Stimulated activated effector memory CD8-positive, alpha-beta T cell treated with anti-CD3 and anti-CD28 coated beads, Interleukin-12 subunit alpha, Interleukin-12 subunit beta, amount 100 ng/mL, for 72 hours (primary cell): Measurements from ENCODE around the gene JMJD7.

Experiments
- ATAC-seq: fragments of 150-1000 bp; cut with Tn5 transposase; 2 replicates; pipeline ENCODE4 v1.10.0; 2021
- DNase-seq, 2 donors: peaks; one replicate each; pipeline ENCODE4 v3.0.0; 2021 to 2022; ENCODE audit warnings: low spot score in 2 of 2
- H3K27ac Mint-ChIP-seq: one replicate; pipeline ENCODE4 v1.8.0; 2022; ENCODE audit warnings: mild to moderate bottlenecking, mixed read lengths
- H3K36me3 Mint-ChIP-seq: one replicate; pipeline ENCODE4 v1.8.0; 2022; ENCODE audit warnings: mild to moderate bottlenecking, mixed read lengths
- H3K4me1 Mint-ChIP-seq: one replicate; pipeline ENCODE4 v1.8.0; 2022; ENCODE audit warnings: mixed read lengths
- H3K4me3 Mint-ChIP-seq: one replicate; pipeline ENCODE4 v1.8.0; 2022; ENCODE audit warnings: mild to moderate bottlenecking, mixed read lengths
- H3K9me3 Mint-ChIP-seq: one replicate; pipeline ENCODE4 v1.8.0; 2022; ENCODE audit warnings: mixed read lengths

JMJD7 gene

DNA sequence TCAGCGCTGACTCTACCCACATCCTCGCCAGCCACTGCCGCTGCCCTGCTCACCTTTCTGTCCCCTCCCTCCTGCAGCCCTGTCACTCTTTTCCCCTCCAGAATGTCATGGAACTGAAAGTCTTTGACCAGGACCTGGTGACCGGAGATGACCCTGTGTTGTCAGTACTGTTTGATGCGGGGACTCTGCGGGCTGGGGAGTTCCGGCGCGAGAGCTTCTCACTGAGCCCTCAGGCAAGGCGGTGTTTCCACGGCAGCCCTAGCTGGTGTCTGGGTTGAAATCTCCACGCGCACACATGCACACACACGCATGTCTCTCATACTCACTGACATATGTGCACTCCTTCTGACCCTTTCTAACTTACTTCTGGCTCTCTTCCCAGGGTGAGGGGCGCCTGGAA, 12.8 kb downstream of the JMJD7 start:
- no peaks in the 10 kb centered on the region for H3K9me3 Mint-ChIP-seq
- H3K4me3 Mint-ChIP-seq: no peak overlapping the region
- peaks cover 6% of the 10 kb centered on the region for H3K36me3 Mint-ChIP-seq
- ATAC-seq (no peak), DNase-seq (no peak)
- H3K27ac Mint-ChIP-seq: no peak overlapping the region
- no peaks in the 10 kb centered on the region for H3K4me1 Mint-ChIP-seq

DNA sequence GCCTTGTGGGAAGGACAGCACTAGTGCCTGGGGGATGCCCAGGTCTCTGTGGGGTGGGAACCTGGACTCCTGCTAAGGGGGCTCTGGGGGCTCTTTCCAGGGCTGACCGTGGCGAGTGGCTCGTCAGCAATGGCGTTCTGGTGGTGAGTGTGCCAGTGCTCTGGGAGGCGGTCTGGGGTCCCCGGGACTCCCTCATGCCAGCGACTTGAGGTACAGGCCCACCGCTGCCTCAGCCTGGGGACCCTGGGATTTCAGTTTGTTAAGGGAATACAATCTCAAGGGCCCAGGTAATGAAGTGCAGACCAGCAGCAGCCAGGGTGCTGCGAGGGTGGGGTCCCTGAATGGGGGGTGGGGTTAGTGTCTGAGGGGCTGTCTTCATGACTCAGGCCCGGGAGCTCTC, 13.2 kb downstream of the JMJD7 start:
- no peak overlapping the region for H3K4me3 Mint-ChIP-seq
- DNase-seq: no peak
- no peak overlapping the region for H3K27ac Mint-ChIP-seq
- no peaks in the 10 kb centered on the region for H3K9me3 Mint-ChIP-seq
- no peak for ATAC-seq
- no peaks in the 10 kb centered on the region for H3K4me1 Mint-ChIP-seq
- peaks cover 6% of the 10 kb centered on the region for H3K36me3 Mint-ChIP-seq

DNA sequence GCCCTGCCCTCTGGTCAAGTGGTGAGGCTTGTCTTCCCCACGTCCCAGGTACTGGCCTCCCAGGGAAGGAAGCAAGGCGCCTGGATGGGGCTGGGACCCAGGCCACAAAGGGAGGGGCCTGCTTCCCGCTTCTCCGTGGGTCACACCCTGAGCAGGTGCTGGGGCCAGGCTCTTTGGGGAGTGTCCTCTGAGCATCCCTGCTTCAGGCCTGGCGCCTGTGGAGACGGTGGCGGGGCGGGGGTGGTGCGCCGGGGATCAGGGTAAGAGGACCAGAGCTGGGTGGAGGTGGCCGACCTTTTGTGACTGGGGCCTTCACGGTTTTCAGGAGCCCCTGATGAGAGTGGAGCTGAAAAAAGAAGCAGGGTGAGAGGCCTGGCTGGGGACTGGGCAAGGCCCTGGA, 14.3 kb downstream of the JMJD7 start:
- Mint-ChIP-seq H3K4me1 (no peaks in the 10 kb centered on the region), H3K9me3 (no peaks in the 10 kb centered on the region), H3K27ac (no peak overlapping the region), H3K36me3 (peaks cover 6% of the 10 kb centered on the region), H3K4me3 (no peak overlapping the region)
- DNase-seq (no peak), ATAC-seq (no peak)

- Mint-ChIP-seq H3K36me3 (peaks cover 10% of the 10 kb centered on the region), H3K9me3 (no peaks in the 10 kb centered on the region), H3K4me1 (peaks cover 6% of the 10 kb centered on the region), H3K27ac (peak overlapping the region; percentile 79), H3K4me3 (no peak overlapping the region)
- ATAC-seq (no peak), DNase-seq (no peak)
These were observed 15.7 kb downstream of the JMJD7 start for GRCh38 chr15:41843571-41843970.

DNA sequence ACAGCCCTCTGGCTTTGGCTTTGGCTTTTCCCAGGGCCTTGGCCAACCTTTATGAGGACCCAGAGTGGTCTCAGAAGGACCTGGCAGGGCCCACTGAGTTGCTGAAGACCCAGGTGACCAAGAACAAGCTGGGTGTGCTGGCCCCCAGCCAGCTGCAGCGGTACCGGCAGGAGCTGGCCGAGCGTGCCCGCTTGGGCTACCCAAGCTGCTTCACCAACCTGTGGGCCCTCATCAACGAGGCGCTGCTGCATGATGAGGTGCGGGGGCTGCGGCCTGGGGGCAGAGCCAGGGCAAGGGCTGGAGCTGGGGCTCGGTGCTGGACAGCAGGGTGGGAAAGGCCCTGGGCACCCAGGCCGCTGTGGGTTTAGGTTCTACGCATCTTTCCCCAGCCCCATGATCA, 16.9 kb downstream of the JMJD7 start:
- no peak for DNase-seq
- peak overlapping the region; percentile 79 for H3K27ac Mint-ChIP-seq
- no peaks in the 10 kb centered on the region for H3K9me3 Mint-ChIP-seq
- peaks cover 14% of the 10 kb centered on the region for H3K4me1 Mint-ChIP-seq
- ATAC-seq: no peak
- H3K36me3 Mint-ChIP-seq: peaks cover 10% of the 10 kb centered on the region
- no peak overlapping the region for H3K4me3 Mint-ChIP-seq

GRCh38 chr15:41847206-41847605, 19.3 kb downstream of the JMJD7 start:
- H3K9me3 Mint-ChIP-seq: no peaks in the 10 kb centered on the region
- H3K27ac Mint-ChIP-seq: no peak overlapping the region
- peaks cover 19% of the 10 kb centered on the region for H3K4me1 Mint-ChIP-seq
- DNase-seq (no peak), ATAC-seq (no peak)
- H3K36me3 Mint-ChIP-seq: peaks cover 10% of the 10 kb centered on the region
- no peak overlapping the region for H3K4me3 Mint-ChIP-seq

GRCh38 chr15:41847981-41848380, 20.1 kb downstream of the JMJD7 start:
- Mint-ChIP-seq H3K4me1 (peaks cover 19% of the 10 kb centered on the region), H3K36me3 (peaks cover 10% of the 10 kb centered on the region), H3K4me3 (no peak overlapping the region), H3K27ac (peak overlapping the region; percentile 85), H3K9me3 (no peaks in the 10 kb centered on the region)
- no peak for ATAC-seq
- DNase-seq: no peak

DNA sequence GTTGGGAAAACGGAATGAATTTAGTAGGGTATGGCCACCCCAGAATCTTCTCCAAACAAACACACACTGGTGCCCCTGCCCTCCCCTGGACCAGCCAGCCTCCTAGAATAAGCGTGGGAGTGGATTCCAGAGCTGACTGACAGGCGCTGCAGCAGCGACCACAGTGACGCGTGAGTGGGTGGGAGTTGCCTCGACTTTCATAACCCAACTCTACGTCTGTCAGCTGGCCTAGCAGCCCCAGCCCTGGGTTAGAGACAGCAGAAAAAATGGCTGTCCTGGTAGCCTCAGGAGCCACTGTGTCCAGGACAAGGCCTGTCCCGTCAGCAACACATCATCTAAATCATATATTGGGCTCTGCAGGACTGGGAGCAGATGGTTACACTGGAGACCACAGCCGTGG, 20.7 kb downstream of the JMJD7 start:
- DNase-seq: peak; percentile 12 to 56
- peaks cover 19% of the 10 kb centered on the region for H3K4me1 Mint-ChIP-seq
- no peak overlapping the region for H3K4me3 Mint-ChIP-seq
- H3K27ac Mint-ChIP-seq: peak overlapping the region; percentile 85
- H3K36me3 Mint-ChIP-seq: peaks cover 5% of the 10 kb centered on the region
- H3K9me3 Mint-ChIP-seq: no peaks in the 10 kb centered on the region
- peak; percentile 79 for ATAC-seq

DNA sequence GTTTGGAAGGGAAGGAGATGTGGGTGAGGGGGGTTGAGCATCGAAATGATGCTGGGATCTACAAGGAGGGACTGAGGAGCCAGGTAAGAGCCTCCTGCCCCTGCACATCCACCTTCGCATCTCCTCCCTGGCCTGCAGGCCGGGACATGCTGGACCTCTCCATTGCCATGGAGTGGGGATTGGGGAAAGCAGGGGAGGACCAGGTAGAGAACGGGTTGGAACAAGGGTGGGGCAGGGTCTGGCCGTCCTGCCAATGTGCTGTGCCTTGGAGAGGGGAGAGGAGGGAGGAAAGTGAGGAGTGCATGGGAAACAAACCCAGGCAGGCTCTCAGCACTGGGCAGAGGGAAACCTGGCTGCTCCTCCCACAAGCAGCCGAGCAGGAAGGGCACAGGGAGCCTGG, 21.3 kb downstream of the JMJD7 start:
- Mint-ChIP-seq H3K36me3 (peaks cover 4% of the 10 kb centered on the region), H3K9me3 (no peaks in the 10 kb centered on the region), H3K4me3 (no peak overlapping the region), H3K4me1 (peaks cover 19% of the 10 kb centered on the region), H3K27ac (peak overlapping the region; percentile 85)
- ATAC-seq: no peak
- DNase-seq: no peak

GRCh38 chr15:41849861-41850260, 22.0 kb downstream of the JMJD7 start:
- Mint-ChIP-seq H3K27ac (no peak overlapping the region), H3K9me3 (no peaks in the 10 kb centered on the region), H3K4me1 (peaks cover 19% of the 10 kb centered on the region), H3K4me3 (no peak overlapping the region), H3K36me3 (peaks cover 4% of the 10 kb centered on the region)
- DNase-seq: no peak
- no peak for ATAC-seq

DNA sequence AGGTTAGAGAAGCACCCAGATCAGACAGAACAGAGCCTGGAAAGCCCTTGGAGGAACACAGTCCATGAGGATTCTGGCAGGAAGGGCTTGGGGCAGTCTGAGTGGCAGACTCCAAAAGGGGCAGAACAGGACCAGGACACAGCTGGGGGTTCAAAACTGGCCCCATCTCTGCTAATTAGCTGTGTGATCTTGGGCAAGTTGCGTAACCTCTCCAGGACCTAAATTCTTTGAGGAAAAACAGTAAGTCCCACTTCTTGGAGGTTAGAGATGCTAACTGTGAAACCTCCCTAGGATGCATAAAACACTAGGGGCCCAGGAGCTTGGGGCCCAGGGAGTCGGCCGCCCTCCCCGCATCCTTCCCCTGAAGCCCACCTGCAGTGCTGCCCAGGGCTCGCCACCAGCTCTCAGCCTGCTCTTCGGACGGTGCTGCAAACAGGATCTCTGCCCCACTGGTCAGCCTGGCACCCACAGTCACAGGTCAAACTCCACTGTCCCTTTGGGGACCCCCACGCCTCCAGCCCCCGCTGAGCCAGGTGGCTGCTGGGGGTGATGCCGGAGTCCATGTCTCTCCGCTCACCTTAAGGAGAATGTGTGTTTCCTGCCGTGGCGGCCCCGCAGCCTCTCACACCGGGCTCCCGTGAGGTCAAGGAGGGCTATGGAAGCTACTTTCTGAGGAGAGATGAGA, 22.7 kb downstream of the JMJD7 start:
- Mint-ChIP-seq H3K4me1 (peaks cover 19% of the 10 kb centered on the region), H3K27ac (peak overlapping the region; percentile 29), H3K4me3 (no peak overlapping the region), H3K9me3 (no peaks in the 10 kb centered on the region), H3K36me3 (peaks cover 4% of the 10 kb centered on the region)
- DNase-seq (no peak), ATAC-seq (no peak)

- ATAC-seq (no peak), DNase-seq (no peak)
- no peaks in the 10 kb centered on the region for H3K9me3 Mint-ChIP-seq
- peaks cover 4% of the 10 kb centered on the region for H3K36me3 Mint-ChIP-seq
- H3K27ac Mint-ChIP-seq: peak overlapping the region; percentile 29
- H3K4me1 Mint-ChIP-seq: peaks cover 19% of the 10 kb centered on the region
- no peak overlapping the region for H3K4me3 Mint-ChIP-seq
These were observed 23.3 kb downstream of the JMJD7 start for GRCh38 chr15:41851167-41851523.

DNA sequence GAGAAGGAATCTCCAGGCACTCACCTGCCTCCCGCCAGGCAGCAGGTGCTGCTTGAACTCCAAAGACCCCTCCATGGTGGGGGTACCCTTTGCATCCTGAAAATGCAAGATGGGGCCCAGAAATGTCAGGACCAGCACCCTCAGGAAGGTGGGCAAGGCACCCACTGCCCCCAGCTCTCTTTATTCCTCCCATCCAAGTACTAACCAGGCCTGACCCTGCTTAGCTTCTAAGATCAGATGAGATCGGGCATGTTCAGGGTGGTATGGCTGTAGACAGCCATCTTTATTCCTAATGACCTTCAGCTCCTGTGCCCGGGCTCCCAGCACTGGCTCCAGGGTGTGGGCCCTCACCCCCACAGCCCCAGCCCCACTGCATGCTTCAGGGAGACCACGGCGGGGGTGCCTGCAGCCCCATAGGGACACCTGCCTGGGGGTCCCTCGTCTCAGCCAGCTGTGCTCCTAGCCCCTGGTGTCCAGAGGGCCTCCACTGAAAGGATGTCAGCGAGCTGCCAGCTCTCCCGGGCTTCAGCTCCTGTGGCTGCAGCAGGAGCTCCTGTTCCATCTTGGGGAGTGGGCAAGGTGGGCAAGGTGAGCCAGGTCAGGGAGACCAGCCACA, 24.0 kb downstream of the JMJD7 start:
- DNase-seq (no peak), ATAC-seq (no peak)
- no peaks in the 10 kb centered on the region for H3K9me3 Mint-ChIP-seq
- H3K4me1 Mint-ChIP-seq: peaks cover 19% of the 10 kb centered on the region
- H3K36me3 Mint-ChIP-seq: peaks cover 4% of the 10 kb centered on the region
- no peak overlapping the region for H3K4me3 Mint-ChIP-seq
- no peak overlapping the region for H3K27ac Mint-ChIP-seq

- H3K4me3 Mint-ChIP-seq: no peak overlapping the region
- no peak overlapping the region for H3K27ac Mint-ChIP-seq
- ATAC-seq (no peak), DNase-seq (no peak)
- peaks cover 19% of the 10 kb centered on the region for H3K4me1 Mint-ChIP-seq
- no peaks in the 10 kb centered on the region for H3K36me3 Mint-ChIP-seq
- H3K9me3 Mint-ChIP-seq: no peaks in the 10 kb centered on the region
These were observed 25.1 kb downstream of the JMJD7 start for GRCh38 chr15:41852736-41853590.

DNA sequence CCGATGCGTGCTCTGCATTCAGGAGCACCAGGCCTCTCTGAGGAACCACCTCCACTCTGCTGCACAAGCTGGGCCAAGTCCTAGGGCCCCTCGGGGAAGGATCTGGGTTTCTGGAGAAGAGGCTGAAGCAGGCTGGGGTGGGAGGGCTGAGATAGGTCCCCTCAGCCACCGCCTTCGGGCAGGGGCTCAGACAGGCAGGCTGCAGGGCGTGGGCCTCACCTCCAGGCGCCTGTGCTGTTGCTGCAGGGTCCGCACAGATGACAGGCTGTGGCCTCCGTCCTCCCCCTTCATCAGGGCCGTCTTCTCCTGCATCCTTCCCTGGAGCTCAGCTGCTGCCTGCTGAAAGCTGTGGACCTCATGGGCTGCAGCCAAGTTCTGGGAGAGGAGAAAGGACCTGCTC, 25.9 kb downstream of the JMJD7 start:
- Mint-ChIP-seq H3K27ac (no peak overlapping the region), H3K36me3 (no peaks in the 10 kb centered on the region), H3K9me3 (no peaks in the 10 kb centered on the region), H3K4me1 (peaks cover 11% of the 10 kb centered on the region), H3K4me3 (no peak overlapping the region)
- no peak for ATAC-seq
- no peak for DNase-seq

- H3K9me3 Mint-ChIP-seq: no peaks in the 10 kb centered on the region
- H3K4me1 Mint-ChIP-seq: peaks cover 5% of the 10 kb centered on the region
- DNase-seq (no peak), ATAC-seq (no peak)
- H3K27ac Mint-ChIP-seq: peak overlapping the region; percentile 29
- no peak overlapping the region for H3K4me3 Mint-ChIP-seq
- no peaks in the 10 kb centered on the region for H3K36me3 Mint-ChIP-seq
These were observed 26.6 kb downstream of the JMJD7 start for GRCh38 chr15:41854443-41854842.
